PFSK-1 (cell line): ENCODE measurements around the gene PKD1L1.

Source experiments
- FOXP2 ChIP-seq: optimal IDR thresholded peaks from 2 replicates; pipeline ENCODE3; 2011; ENCODE audit warnings: borderline replicate concordance, control low read depth, inconsistent platforms; ENCODE audit not compliant: insufficient read depth; ENCODE audit errors: extremely low read length, extremely low read depth
- POLR2AphosphoS5 ChIP-seq: IDR thresholded peaks from 2 replicates; pipeline ENCODE4 v1.6.1; 2012; ENCODE audit warnings: low read depth, mild to moderate bottlenecking, control low read depth, low read length, moderate library complexity
- REST ChIP-seq, 2 experiments: IDR thresholded peaks; 2 replicates each; pipeline versions ENCODE4 v1.6.1 to v1.8.0; 2011 to 2012; ENCODE audit warnings: low read depth in 2 of 2, low read length in 2 of 2, control low read depth in 1 of 2, inconsistent platforms in 1 of 2, mild to moderate bottlenecking in 1 of 2, moderate library complexity in 1 of 2; ENCODE audit not compliant: insufficient read depth in 1 of 2
- SIN3A ChIP-seq: IDR thresholded peaks from 2 replicates; pipeline ENCODE4 v1.6.1; 2012; ENCODE audit warnings: mild to moderate bottlenecking, low read length, moderate library complexity, borderline replicate concordance; ENCODE audit not compliant: insufficient read depth
- TAF1 ChIP-seq: IDR thresholded peaks from 2 replicates; pipeline ENCODE4 v1.6.1; 2012; ENCODE audit warnings: low read length, control low read depth, borderline replicate concordance; ENCODE audit not compliant: insufficient read depth

DNA sequence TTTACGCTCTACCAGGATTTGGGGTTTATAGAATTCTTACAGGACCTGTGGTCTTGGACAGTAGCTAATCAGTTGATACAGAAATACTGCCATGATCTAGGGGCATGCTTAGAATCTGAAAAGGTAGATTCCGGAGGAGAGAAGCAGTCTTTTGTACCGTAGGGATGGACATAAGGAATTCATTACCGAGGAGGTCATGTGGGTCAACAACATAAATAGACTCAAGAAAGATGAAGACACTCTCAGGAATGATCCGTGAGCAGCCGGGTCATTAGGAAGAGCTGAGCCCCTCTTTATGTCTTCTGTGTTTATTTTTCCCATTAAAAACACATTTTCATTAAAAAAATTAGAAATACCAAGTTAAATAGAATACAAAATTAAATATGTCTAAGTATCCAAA is 206.3 kb downstream of the PKD1L1 start:
- no peak for TF ChIP-seq POLR2AphosphoS5
- TF ChIP-seq SIN3A: no peak
- TF ChIP-seq TAF1: no peak
- TF ChIP-seq REST (IDR thresholded peaks at IDR 0.05; ENCODE audit: insufficient read depth in 1 of 2, low read depth in 2 of 2, low read length in 2 of 2): no peak
- TF ChIP-seq FOXP2: no peak
